ENCODE data around the gene SPRR2E.

- TF ChIP-seq CTCF (IDR thresholded peaks at IDR 0.05) (no peak), POLR2A (IDR thresholded peaks at IDR 0.05) (no peak), POLR2AphosphoS5 (IDR thresholded peaks at IDR 0.05) (no peak)
Observed at GRCh38 chr1:153120945-153121344, 26.6 kb upstream of the SPRR2E start.
